ENCODE measurements around the gene ANKRD18A. TPM values are rescaled to one million over a fixed set of nuclear protein-coding genes. Genes with fewer than 3 reads are reported as not detected.

Gene ANKRD18A
- total RNA-seq, 2 experiments from 2014 or later, result 7.2 to 7.8 TPM

GRCh38 chr9:38622951-38623350, 2.6 kb upstream of the ANKRD18A start:
- intact Hi-C loops (cut with DNase I, micrococcal nuclease), result no loop called here

GRCh38 chr9:38622288-38622674, 1.9 kb upstream of the ANKRD18A start:
- intact Hi-C loops (cut with DNase I, micrococcal nuclease), result no loop called here
- Histone ChIP-seq H3K36me3 (ENCODE audit: insufficient read depth, low read length) (no peaks in the 10 kb centered on the region), H3K9me3 (ENCODE audit: control insufficient read depth in 1 of 2, insufficient read depth in 1 of 2, low read length in 2 of 2) (peaks cover 0 to 10% of the 10 kb centered on the region in 2 experiments), H3K4me1 (ENCODE audit: insufficient read depth, low read length) (peaks cover 30% of the 10 kb centered on the region), H3K27ac (ENCODE audit: low read depth in 1 of 2, low read length in 2 of 2) (no peak overlapping the region), H3K4me3 (ENCODE audit: low read length) (peak overlapping the region; percentile 70), H3K27me3 (ENCODE audit: control insufficient read depth in 1 of 2, insufficient read depth in 2 of 2, low read length in 2 of 2) (peaks cover 3 to 12% of the 10 kb centered on the region in 2 experiments)
- no peak for TF ChIP-seq CTCF (IDR thresholded peaks at IDR 0.05)
- ChIA-PET CTCF (no interaction called here), POLR2A (no interaction called here)
- DNase-seq (peak in 4 of 14 experiments; percentile 2 to 30 (median 8)), ATAC-seq (ENCODE audit: poor library complexity) (no peak)
- H3K36me3 Mint-ChIP-seq (ENCODE audit: low read depth), result peaks cover 12% of the 10 kb centered on the region
- peak overlapping the region; percentile 87 for H3K4me3 Mint-ChIP-seq
- peaks cover 5% of the 10 kb centered on the region for H3K9me3 Mint-ChIP-seq
- peak overlapping the region; percentile 69 for H3K27ac Mint-ChIP-seq
- peaks cover 60% of the 10 kb centered on the region for H3K27me3 Mint-ChIP-seq
- H3K4me1 Mint-ChIP-seq (ENCODE audit: low read depth), result peaks cover 12% of the 10 kb centered on the region

More at GRCh38 chr9:38622951-38623350, 2.6 kb upstream of the ANKRD18A start:
- Mint-ChIP-seq H3K36me3 (ENCODE audit: low read depth) (peaks cover 12% of the 10 kb centered on the region), H3K9me3 (peaks cover 5% of the 10 kb centered on the region), H3K27ac (peak overlapping the region; percentile 69), H3K4me3 (peak overlapping the region; percentile 87), H3K4me1 (ENCODE audit: low read depth) (peaks cover 12% of the 10 kb centered on the region), H3K27me3 (peaks cover 60% of the 10 kb centered on the region)
- no peaks in the 10 kb centered on the region for H3K36me3 ChIP-seq (ENCODE audit: insufficient read depth, low read length)
- peaks cover 3 to 13% of the 10 kb centered on the region in 2 experiments for H3K27me3 ChIP-seq (ENCODE audit: control insufficient read depth in 1 of 2, insufficient read depth in 2 of 2, low read length in 2 of 2)
- POLR2A ChIA-PET, result no interaction called here
- TF ChIP-seq CTCF (IDR thresholded peaks at IDR 0.05), result no peak
- CTCF ChIA-PET, result no interaction called here
- DNase-seq (no peak), ATAC-seq (ENCODE audit: poor library complexity) (no peak)
- H3K27ac ChIP-seq (ENCODE audit: low read depth in 1 of 2, low read length in 2 of 2), result no peak overlapping the region
- peaks cover 30% of the 10 kb centered on the region for H3K4me1 ChIP-seq (ENCODE audit: insufficient read depth, low read length)
- H3K9me3 ChIP-seq (ENCODE audit: control insufficient read depth in 1 of 2, insufficient read depth in 1 of 2, low read length in 2 of 2), result peaks cover 0 to 11% of the 10 kb centered on the region in 2 experiments
- no peak overlapping the region for H3K4me3 ChIP-seq (ENCODE audit: low read length)

GRCh38 chr9:38621434-38622287, 1.3 kb upstream of the ANKRD18A start:
- Mint-ChIP-seq H3K27ac (peak overlapping the region; percentile 69), H3K4me1 (ENCODE audit: low read depth) (peaks cover 12% of the 10 kb centered on the region), H3K9me3 (peaks cover 5% of the 10 kb centered on the region), H3K27me3 (peaks cover 56% of the 10 kb centered on the region), H3K4me3 (peak overlapping the region; percentile 87), H3K36me3 (ENCODE audit: low read depth) (peaks cover 12% of the 10 kb centered on the region)
- ATAC-seq (ENCODE audit: poor library complexity) (peak; percentile 43), DNase-seq (peak; percentile 11 to 75 (median 40))
- Histone ChIP-seq H3K9me3 (ENCODE audit: control insufficient read depth in 1 of 2, insufficient read depth in 1 of 2, low read length in 2 of 2) (peaks cover 0 to 8% of the 10 kb centered on the region in 2 experiments), H3K27ac (ENCODE audit: low read depth in 1 of 2, low read length in 2 of 2) (peak overlapping the region in 1 of 2 donors; percentile 13), H3K36me3 (ENCODE audit: insufficient read depth, low read length) (no peaks in the 10 kb centered on the region), H3K4me3 (ENCODE audit: low read length) (peak overlapping the region; percentile 70), H3K27me3 (ENCODE audit: control insufficient read depth in 1 of 2, insufficient read depth in 2 of 2, low read length in 2 of 2) (peaks cover 3 to 10% of the 10 kb centered on the region in 2 experiments), H3K4me1 (ENCODE audit: insufficient read depth, low read length) (peaks cover 30% of the 10 kb centered on the region)
- no peak for TF ChIP-seq CTCF (IDR thresholded peaks at IDR 0.05)
- ChIA-PET CTCF (no interaction called here), POLR2A (no interaction called here)
- intact Hi-C loops (cut with DNase I, micrococcal nuclease), result no loop called here

Measured in CD4-positive, alpha-beta T cell (primary cell).